Activated CD4-positive, alpha-beta T cell treated with anti-CD3 and anti-CD28 coated beads, Interleukin-2, amount 10 ng/mL, durations not matched to agents 24 days and 14 days (primary cell): Measurements from ENCODE around the gene GSC2. TPM values are rescaled to one million over a fixed set of nuclear protein-coding genes. Genes with fewer than 3 reads are reported as not detected.
"Not testable (repeated sequence)": the region's sequence is repeated elsewhere in the genome, so short reads cannot be mapped to it uniquely, and the experiment has no call there.

Experiments used
- DNase-seq: peaks from one replicate; pipeline ENCODE4 v3.0.0; 2022
- H3K27ac Mint-ChIP-seq: one replicate; pipeline ENCODE4 v1.8.0; 2022; ENCODE audit warnings: mild to moderate bottlenecking, mixed read lengths
- H3K27me3 Mint-ChIP-seq: one replicate; pipeline ENCODE4 v1.8.0; 2022; ENCODE audit warnings: mixed read lengths
- H3K36me3 Mint-ChIP-seq: one replicate; pipeline ENCODE4 v1.8.0; 2022; ENCODE audit warnings: low read depth, mild to moderate bottlenecking, mixed read lengths
- H3K4me1 Mint-ChIP-seq: one replicate; pipeline ENCODE4 v1.8.0; 2021; ENCODE audit warnings: mixed read lengths
- H3K4me3 Mint-ChIP-seq: one replicate; pipeline ENCODE4 v1.8.0; 2022; ENCODE audit warnings: mild to moderate bottlenecking, moderate library complexity, mixed read lengths
- H3K9me3 Mint-ChIP-seq: one replicate; pipeline ENCODE4 v1.8.0; 2021; ENCODE audit warnings: mixed read lengths
- intact Hi-C: fragments of 100-400 bp; cut with micrococcal nuclease; formaldehyde crosslinking; loops from one replicate; pipeline ENCODE4 v1.15.1; 2023
- total RNA-seq: library from RNA; stranded (reverse); gene quantifications from 2 replicates; pipeline ENCODE4 v1.2.3, GENCODE V29; 2022

GSC2 gene
- total RNA-seq, 1 donor from 2014 or later = not detected

DNA sequence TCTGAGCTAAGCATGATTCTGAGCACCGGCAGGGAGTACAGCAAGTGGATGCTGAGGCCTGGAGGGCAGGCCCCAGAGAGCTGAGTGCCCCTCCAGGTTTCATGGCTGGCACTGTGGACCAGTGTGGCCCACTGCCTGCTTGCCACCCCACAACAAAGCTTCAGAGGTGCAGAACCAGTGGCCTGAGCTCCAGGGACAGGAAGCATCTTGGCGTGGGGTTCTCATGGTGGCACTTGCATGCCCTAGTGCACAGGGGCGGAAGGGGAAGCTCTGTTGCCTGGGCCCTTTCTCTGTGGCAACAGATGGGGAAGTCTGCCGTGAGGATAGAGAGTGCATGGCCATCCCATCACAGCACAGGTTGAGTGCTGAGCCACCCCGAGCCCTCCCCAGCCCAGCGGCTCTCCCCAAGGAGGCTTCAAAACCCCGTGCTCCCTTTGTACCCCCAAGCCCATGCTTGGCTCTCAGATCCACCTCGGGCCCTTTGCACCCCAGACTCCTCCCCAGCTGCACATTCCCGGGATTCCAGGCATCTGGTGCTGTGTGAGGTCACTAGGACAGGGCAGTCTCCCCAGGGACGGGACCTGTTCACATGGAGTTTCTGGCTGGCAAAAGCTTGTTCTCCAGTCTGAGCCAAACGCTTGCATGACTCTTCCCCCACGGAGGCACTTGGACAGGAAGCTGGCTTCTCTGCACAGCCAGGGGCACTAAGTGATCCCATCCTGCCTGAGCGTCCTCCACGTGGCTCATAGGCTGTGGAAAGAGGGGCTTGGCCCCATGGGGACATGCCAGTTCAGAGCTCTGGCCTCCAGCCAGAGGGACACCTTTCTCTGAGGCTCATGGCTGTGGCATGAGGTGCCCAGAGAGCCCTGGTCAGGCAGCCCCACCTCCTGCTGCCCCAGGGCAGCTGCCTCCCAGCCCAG, 24.3 kb upstream of the GSC2 start:
- Mint-ChIP-seq H3K27me3 (peaks cover 14% of the 10 kb centered on the region), H3K36me3 (peaks cover 14% of the 10 kb centered on the region), H3K4me1 (peaks cover 35% of the 10 kb centered on the region), H3K27ac (no peak overlapping the region), H3K9me3 (no peaks in the 10 kb centered on the region), H3K4me3 (no peak overlapping the region)
- no peak for DNase-seq
- intact Hi-C loops = loop anchor here (5.0 kb wide), 1 partner anchor 258 kb away; the partner anchor contains the start of genes HIRA and MRPL40

DNA sequence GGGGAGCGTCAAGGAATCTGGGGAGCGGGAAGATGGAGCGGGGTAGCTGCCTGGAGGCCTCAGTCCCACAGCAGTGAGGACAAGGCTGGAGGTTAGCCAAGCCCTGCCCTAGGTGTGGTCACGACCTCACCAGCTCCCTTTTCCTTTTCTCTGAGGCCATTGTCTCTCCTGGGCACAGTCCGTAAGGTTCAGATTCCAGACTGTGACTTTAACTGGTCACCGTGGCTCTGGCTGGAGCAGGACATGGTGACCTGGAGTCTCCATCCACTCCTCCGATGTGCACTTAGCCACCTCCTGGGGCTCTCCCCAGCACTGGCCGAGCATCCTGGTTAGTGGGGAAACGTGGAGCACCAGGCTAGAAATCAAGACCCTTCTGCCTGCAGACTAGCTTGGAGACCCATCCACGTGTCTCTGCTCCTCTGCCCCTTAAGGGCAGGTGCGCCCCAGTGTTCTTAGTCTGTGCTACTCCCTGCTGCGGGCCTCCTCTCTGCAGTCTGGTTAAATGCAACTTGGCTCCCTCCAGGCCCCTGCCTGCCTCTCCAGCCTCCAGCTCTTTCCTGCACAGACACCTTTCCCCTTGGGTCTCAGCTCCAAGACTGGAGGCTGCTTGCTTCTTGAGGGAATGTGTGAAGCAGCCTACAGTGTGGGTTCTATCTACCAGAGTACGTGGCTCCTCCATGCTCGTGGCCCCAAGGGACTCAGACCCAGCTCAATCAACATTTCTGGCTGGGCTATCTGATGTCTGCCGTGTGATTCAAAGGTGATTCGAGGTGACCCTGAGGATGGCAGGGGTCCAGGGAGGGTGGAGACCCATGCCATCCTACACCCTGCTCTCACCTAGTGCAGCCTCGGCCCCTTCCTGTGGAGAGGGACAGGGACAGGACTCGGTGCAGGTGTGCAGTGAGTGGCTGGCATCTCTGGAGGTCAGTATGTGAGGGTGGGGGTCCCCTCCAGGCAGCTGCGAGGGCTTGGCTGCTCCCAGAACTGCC, 23.2 kb upstream of the GSC2 start:
- peak overlapping the region; percentile 93 for H3K4me3 Mint-ChIP-seq
- no peaks in the 10 kb centered on the region for H3K9me3 Mint-ChIP-seq
- H3K27ac Mint-ChIP-seq = peak overlapping the region; percentile 95
- no peak for DNase-seq
- peaks cover 14% of the 10 kb centered on the region for H3K36me3 Mint-ChIP-seq
- intact Hi-C loops = no loop called here
- peaks cover 36% of the 10 kb centered on the region for H3K4me1 Mint-ChIP-seq
- H3K27me3 Mint-ChIP-seq = peaks cover 22% of the 10 kb centered on the region

DNA sequence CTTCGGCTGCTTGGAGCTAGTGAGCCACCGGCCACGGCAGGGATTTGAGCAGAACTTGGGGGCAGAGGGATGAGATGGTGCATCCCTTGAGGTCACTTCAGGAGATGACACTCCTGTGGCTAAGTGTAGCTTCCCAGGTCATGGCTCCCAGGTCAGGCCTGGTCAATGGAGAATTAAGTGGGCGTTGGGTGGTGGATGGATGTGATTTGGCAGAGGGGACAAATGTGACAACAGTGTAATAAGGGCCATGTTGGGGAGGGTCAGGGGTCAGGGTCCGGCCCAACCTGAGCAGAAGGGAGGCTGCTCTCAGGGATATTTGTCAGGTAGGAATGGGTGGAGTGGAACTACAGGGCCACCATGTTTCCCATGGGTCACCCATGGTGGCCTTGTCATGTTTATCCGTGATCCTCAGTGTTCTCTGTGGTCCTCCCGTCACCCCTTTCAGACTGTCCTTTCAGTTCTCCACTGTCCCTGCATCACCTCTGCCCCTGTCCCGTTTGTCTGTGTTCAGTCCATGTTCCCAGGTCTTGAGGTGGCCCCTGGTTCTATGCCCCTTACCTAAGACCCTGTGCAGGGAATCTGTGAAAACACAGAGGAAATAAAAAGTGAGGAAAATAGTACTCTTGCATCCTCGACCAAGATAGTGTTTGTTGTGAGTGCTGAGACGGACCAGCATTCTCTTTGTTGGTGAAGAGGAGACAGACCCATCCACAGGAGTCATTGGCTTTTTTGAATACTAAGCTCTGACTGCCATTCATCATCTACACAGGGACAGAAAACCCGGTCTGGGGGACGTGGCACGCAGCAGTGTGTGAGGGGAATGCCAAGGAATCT, 22.3 kb upstream of the GSC2 start:
- Mint-ChIP-seq H3K36me3 (peaks cover 14% of the 10 kb centered on the region), H3K4me3 (peak overlapping the region; percentile 93), H3K9me3 (no peaks in the 10 kb centered on the region), H3K4me1 (peaks cover 36% of the 10 kb centered on the region), H3K27ac (peak overlapping the region; percentile 95), H3K27me3 (peaks cover 28% of the 10 kb centered on the region)
- DNase-seq = no peak
- intact Hi-C loops = no loop called here

DNA sequence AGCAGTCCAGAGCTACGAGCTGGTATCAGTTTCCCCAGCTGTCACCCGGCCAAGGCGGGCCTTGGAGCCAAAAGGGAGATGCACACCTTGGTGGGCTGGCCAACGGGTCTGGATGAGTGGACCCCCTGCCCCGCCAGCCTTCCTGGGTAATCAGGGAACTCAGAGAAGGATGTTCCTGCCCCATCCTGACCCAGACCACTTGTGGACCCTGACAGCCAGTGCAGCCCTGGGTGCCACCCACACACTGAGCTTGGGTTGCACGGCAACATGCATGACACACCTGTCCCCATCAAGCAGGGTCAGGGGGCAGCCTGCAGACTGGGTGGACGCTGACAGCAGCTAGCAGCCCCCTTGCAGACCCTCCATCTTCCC, 19.8 kb upstream of the GSC2 start:
- Mint-ChIP-seq H3K36me3 (peaks cover 13% of the 10 kb centered on the region), H3K27me3 (peaks cover 38% of the 10 kb centered on the region), H3K27ac (no peak overlapping the region), H3K4me3 (peak overlapping the region; percentile 93), H3K9me3 (no peaks in the 10 kb centered on the region), H3K4me1 (peaks cover 28% of the 10 kb centered on the region)
- DNase-seq = no peak
- intact Hi-C loops = no loop called here

DNA sequence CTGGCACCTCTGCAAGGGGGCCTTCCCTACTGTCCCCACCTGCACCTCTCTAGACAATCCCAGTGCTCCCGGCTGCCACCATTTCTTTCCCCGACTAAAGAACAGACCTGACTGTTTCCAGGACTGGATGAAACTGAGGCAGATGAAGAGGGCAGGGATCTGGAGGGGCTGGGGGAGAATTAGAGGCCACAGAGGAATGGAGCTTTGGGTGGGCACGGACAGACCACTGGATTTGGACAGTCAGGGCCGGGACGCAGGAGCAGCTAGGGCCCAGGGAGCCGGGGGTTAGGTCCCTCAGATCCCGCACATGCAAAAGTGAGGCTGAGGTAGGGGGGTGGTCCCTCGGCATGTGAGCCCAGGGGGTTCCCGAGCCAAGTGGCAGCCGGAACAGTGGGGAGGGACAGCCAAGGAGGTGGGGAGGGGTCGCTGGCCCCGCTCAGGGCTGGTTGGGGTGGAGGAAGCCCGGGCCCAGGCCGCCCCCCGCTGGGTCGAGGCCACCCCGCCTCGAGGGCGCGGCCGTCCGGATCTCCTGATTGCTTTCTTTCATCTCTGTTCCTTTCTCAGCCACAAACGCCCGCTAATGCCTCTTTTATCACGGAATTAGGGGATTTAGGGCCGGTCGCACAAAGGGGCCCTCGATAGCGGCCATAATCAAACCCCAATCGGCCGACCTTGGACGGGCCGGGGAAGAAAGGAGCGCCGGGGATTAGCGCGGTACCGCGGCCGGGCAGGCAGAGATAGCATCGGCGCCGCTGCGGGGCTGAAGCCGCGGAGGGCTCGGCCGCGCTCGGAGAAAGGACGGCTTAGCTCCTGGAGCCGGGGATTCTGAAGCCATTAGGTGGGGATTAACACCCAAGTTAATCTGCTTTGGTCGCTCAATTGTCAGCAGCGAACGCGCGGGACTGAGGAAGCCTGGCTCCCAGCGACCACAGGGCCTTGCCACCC, 19.2 kb upstream of the GSC2 start:
- H3K27ac Mint-ChIP-seq = peak overlapping the region; percentile 27
- H3K9me3 Mint-ChIP-seq = no peaks in the 10 kb centered on the region
- peaks cover 13% of the 10 kb centered on the region for H3K36me3 Mint-ChIP-seq
- peak; percentile 66 for DNase-seq
- H3K27me3 Mint-ChIP-seq = peaks cover 39% of the 10 kb centered on the region
- intact Hi-C loops = no loop called here
- peak overlapping the region; percentile 62 for H3K4me3 Mint-ChIP-seq
- H3K4me1 Mint-ChIP-seq = peaks cover 28% of the 10 kb centered on the region

DNA sequence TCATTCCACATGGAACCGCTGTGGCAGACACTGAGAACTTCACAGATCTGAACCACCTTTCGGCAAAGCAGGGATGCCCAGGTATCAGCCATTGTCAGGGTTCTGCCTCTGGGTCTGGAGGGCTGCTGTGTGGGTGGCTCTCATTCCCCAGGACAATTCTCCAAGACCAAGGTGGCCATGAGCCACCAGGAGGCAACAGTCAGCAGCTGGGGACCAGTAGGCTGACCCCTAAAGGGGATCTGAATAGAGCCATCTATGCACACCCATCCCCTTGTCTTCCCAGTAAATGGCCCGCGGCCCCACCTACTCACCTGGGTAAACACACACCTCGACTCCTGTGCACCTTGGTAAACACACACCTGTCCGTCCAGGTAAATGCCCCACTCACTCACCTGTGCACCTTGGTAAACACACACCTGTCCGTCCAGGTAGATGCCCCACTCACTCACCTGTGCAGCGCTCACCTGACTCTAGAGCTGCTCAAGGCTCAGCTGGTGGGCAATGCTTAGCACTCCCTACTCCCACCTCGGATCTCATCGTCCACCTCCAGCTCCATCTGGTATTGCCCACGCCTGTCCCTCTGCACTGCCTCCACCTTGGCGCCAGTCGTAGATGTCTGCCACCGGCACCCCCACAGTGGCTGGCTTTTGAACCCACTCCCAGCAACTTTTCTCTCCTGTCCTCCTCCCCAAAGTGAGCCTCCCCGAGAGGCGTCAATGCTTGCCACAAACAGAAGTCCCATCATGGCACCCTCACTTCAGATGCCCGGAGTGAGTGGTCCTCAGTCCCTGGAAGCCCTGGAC, 18.2 kb upstream of the GSC2 start:
- no peak overlapping the region for H3K27ac Mint-ChIP-seq
- peaks cover 23% of the 10 kb centered on the region for H3K4me1 Mint-ChIP-seq
- H3K36me3 Mint-ChIP-seq = peaks cover 9% of the 10 kb centered on the region
- no peak overlapping the region for H3K4me3 Mint-ChIP-seq
- H3K27me3 Mint-ChIP-seq = peaks cover 39% of the 10 kb centered on the region
- no peak for DNase-seq
- intact Hi-C loops = no loop called here
- H3K9me3 Mint-ChIP-seq = no peaks in the 10 kb centered on the region

DNA sequence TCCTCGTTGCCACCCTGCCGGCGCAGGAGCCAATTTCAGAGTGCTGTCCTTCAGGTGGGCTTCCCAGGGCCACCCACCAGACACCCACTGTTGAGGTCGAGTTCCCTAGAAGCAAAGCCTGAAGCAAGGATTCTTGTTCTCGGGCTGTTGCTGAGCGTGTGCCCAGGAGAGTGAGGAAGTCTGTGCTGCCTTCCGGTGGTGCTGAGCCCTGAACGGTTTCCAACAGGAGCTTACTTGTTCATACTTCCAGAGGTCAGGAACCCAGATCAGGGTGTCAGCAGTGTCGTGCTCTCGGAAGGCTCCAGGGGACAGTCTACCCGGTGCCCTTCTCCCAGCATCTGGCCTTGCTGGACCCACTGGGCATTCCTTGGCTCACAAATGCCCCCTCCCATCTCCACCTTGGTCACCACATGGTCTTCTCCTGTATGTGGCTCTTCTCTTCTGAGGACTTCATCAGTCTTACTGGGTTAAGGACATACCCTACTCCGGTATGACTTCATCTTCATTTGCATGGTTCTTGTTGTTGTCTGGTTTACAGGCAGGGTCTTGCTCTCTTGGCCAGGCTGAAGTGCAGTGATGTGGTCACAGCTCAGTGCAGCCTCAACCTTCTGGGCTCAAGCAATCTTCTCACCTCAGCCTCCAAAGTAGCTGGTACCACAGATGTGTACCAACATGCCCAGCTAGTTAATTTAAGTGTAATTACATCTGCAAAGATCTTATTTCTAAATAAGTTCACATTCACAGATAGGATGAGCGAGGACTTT, 17.2 kb upstream of the GSC2 start:
- peaks cover 41% of the 10 kb centered on the region for H3K27me3 Mint-ChIP-seq
- peaks cover 6% of the 10 kb centered on the region for H3K36me3 Mint-ChIP-seq
- intact Hi-C loops = no loop called here
- H3K27ac Mint-ChIP-seq = no peak overlapping the region
- H3K9me3 Mint-ChIP-seq = no peaks in the 10 kb centered on the region
- H3K4me1 Mint-ChIP-seq = peaks cover 15% of the 10 kb centered on the region
- no peak for DNase-seq
- no peak overlapping the region for H3K4me3 Mint-ChIP-seq

DNA sequence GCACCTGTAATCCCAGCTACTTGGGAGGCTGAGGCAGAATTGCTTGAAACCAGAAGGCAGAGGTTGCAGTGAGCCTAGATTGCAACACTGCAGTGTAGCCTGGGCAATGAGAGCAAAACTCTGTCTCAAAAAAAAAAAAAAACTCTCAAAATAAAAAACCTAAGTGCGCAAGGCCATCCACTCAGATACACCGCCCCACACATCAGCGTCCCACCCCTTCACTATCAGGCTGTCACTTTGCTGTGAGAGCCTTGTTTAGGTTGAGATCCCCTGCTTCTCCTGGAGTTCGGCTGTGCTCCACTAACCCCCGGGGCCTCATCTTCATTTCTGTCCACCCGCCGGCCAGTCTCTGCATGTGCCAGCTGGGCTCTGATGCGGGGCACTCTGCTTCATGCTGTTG, 16.3 kb upstream of the GSC2 start:
- Mint-ChIP-seq H3K9me3 (no peaks in the 10 kb centered on the region), H3K36me3 (peaks cover 4% of the 10 kb centered on the region), H3K4me1 (peaks cover 12% of the 10 kb centered on the region), H3K4me3 (no peak overlapping the region), H3K27ac (no peak overlapping the region), H3K27me3 (peaks cover 41% of the 10 kb centered on the region)
- DNase-seq = no peak
- intact Hi-C loops = no loop called here

DNA sequence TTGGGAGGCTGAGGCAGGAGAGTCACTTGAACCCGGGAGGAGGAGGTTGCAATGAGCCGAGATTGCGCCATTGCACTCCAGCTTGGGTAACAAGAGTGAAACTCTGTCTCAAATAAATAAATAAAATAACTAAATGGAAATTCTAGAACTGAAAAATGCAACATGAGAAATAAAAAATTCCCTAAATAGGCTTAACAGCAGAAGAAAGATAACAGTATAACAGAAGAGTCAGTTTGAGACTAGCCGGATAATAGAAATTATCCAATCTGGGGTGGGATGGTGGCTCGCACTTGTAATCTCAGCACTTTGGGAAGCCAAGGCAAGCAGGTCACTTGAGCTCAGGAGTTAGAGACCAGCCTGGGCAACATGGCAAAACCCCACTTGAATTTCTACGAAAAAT, 14.3 kb upstream of the GSC2 start:
- Mint-ChIP-seq H3K27ac (no peak overlapping the region), H3K4me1 (peaks cover 3% of the 10 kb centered on the region), H3K4me3 (no peak overlapping the region), H3K9me3 (no peaks in the 10 kb centered on the region), H3K27me3 (peaks cover 29% of the 10 kb centered on the region), H3K36me3 (no peaks in the 10 kb centered on the region)
- intact Hi-C loops = no loop called here
- no peak for DNase-seq

DNA sequence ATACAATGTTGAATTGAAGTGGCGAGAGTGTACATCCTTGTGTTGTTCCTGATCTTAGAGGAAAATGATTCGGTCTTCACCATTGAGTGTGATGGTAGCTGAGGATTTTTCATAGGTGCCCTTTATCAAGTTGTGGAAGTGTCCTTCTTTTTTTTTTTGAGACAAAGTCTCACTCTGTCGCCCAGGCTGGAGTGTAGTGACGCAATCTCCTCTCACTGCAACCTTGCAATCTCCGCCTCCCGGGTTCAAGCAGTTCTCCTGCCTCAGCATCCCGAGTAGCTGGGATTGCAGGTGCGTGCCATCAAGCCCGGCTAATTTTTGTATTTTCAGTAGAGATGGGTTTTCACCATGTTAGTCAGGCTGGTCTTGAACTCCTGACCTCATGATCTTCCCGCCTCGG, 8.6 kb upstream of the GSC2 start:
- peaks cover 10% of the 10 kb centered on the region for H3K27me3 Mint-ChIP-seq
- H3K4me1 Mint-ChIP-seq, DNase-seq, H3K36me3 Mint-ChIP-seq, H3K4me3 Mint-ChIP-seq, intact Hi-C loops, H3K9me3 Mint-ChIP-seq, H3K27ac Mint-ChIP-seq: not testable (repeated sequence)

DNA sequence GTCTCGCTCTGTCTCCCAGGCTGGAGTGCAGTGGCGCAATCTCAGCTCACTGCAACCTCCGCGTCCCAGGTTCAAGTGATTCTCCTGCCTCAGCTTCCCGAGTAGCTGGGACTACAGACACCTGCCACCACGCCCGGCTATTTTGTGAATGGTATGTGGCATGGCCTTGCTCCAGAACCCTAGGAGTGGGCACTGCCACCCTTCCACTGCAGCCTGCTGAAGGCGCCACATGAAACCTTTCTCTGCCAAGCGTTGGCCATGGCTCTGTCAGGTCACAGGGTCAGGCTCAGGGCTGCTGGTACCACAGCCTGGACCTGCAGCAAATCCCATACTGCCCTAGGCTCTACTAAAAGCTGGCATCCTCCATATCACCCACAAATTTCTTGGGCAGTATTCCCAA, 6.0 kb upstream of the GSC2 start:
- intact Hi-C loops, H3K4me3 Mint-ChIP-seq, DNase-seq, H3K4me1 Mint-ChIP-seq, H3K27ac Mint-ChIP-seq, H3K36me3 Mint-ChIP-seq, H3K9me3 Mint-ChIP-seq: not testable (repeated sequence)
- peaks cover 28% of the 10 kb centered on the region for H3K27me3 Mint-ChIP-seq
